HAP-1 (cell line): ENCODE measurements around the gene DNASE2.

Experiments used
- DNase-seq, 2 experiments: peaks; one replicate each; pipeline ENCODE4 v3.0.0-alpha.2; 2016 to 2020; ENCODE audit warnings: low spot score in 2 of 2
- H3K27me3 ChIP-seq: fragments of 250-450 bp; sonication (Bioruptor Pico); 2 replicates; pipeline ENCODE4 v1.5.1; 2020; ENCODE audit warnings: low read depth, mild to moderate bottlenecking, moderate library complexity
- H3K36me3 ChIP-seq: fragments of 250-450 bp; sonication (Bioruptor Pico); replicated peaks from 2 replicates; pipeline ENCODE4 v1.5.1; 2020; ENCODE audit warnings: mild to moderate bottlenecking
- H3K4me1 ChIP-seq: fragments of 250-450 bp; sonication (Bioruptor Pico); 2 replicates; pipeline ENCODE4 v1.5.1; 2020; ENCODE audit warnings: mild to moderate bottlenecking
- H3K4me3 ChIP-seq: fragments of 250-450 bp; sonication (Bioruptor Pico); 2 replicates; pipeline ENCODE4 v1.5.1; 2020; ENCODE audit warnings: mild to moderate bottlenecking, moderate library complexity
- H3K9me3 ChIP-seq: fragments of 250-450 bp; sonication (Bioruptor Pico); 2 replicates; pipeline ENCODE4 v1.5.1; 2020; ENCODE audit warnings: mild to moderate bottlenecking, moderate library complexity
- in situ Hi-C: fragments of 300-500 bp; cut with MboI; formaldehyde crosslinking; loops from 3 replicates; pipeline ENCODE4 v1.14.3; 2020; ENCODE audit warnings: low sequenced_read_pairs, inconsistent platforms, mixed read lengths

Gene DNASE2

DNA sequence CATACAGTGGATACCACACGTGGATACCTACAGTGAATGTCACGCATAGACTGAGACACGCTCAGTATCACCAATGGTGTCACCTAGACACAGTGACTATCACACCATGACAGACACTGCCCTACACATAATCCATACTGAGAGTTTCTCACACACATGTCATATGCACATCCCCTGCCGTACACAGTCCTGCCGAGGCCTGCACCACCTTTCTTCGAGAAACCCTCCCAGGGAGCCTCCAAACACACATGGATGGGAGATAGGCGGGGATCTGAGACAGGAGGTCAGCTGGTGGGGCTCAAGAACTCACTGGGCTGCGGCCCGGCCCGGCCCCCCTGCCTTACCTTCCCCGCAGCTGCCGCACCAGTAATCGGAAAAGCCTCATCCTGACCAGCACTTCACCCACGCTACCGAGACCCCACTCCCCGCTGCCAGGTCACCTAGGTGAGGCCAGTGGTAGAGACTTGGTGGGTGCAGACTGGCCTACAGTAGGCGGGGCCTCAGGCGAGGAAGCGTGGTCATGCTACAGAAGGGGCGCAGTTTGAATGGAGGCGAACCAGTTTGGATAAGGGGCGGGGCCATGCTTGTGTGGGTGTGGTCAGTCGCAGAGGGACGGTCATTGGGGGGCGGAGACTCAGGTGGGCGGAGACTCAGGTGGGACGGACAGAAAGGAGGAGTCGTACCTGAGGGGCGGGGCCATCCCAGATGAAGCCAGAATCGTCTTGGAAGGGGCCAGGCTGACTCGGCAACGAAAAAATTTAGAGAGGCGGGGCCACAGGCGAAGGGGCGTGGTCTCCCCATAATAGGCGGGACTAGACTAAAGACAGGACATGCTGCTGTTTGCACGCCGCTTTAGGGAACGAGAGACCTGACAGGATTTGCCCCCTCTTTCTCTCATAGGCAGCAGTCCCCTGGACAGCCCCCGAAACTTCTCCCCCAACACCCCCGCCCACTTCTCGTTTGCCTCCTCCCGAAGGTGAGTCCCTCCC lies 40.9 kb downstream of the DNASE2 start:
- no peak overlapping the region for H3K4me3 ChIP-seq
- H3K36me3 ChIP-seq, result peaks cover 18% of the 10 kb centered on the region; the same call in 1 of the 2 replicates
- H3K4me1 ChIP-seq, result peaks cover 11% of the 10 kb centered on the region
- in situ Hi-C loops, result no loop called here
- H3K27me3 ChIP-seq, result no peaks in the 10 kb centered on the region
- peak; percentile 34 to 94 for DNase-seq
- H3K9me3 ChIP-seq, result no peaks in the 10 kb centered on the region

DNA sequence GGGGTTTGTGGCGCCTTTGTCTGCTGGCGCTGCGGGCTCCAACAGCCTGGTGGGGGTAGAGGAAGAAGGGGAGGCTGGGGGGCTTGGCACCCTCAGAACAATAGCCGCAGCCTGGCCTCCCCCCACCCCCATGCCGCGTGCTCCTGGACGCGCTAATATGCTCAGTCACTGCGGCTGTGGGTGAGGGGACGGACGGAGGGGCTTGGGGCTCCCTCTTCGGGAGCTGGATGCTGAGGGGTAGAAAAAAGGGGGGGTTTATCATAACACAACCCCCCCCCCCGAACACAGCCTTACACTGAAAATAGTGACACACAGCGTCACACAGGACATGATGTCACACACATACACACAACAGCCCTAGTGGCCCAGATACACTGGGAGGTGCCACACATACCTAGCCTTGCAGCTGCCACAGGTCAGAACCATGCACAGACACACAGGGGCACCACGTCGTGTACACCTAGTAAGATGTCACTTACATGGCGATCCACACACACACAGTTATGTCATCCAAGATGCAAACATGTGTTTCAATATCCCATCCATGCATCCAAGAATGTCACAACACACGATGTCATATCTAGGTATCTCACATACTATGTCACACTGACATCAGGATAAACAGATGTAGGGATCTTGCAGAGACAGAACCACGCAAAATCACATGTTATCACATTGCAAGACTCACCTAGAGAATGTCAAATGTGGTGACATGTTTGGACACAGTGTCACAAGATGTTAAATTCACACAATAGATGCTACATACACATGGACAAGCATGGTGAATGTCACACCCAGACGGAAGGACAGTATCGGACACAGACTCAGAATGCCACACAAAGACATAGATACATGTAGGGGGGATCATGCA lies 42.1 kb downstream of the DNASE2 start:
- in situ Hi-C loops, result no loop called here
- Histone ChIP-seq H3K9me3 (no peaks in the 10 kb centered on the region), H3K27me3 (no peaks in the 10 kb centered on the region), H3K4me3 (peak overlapping the region; percentile 76), H3K36me3 (peaks cover 18% of the 10 kb centered on the region; the same call in 1 of the 2 replicates), H3K4me1 (peaks cover 15% of the 10 kb centered on the region)
- peak in 1 of 2 experiments; percentile 29 for DNase-seq

DNA sequence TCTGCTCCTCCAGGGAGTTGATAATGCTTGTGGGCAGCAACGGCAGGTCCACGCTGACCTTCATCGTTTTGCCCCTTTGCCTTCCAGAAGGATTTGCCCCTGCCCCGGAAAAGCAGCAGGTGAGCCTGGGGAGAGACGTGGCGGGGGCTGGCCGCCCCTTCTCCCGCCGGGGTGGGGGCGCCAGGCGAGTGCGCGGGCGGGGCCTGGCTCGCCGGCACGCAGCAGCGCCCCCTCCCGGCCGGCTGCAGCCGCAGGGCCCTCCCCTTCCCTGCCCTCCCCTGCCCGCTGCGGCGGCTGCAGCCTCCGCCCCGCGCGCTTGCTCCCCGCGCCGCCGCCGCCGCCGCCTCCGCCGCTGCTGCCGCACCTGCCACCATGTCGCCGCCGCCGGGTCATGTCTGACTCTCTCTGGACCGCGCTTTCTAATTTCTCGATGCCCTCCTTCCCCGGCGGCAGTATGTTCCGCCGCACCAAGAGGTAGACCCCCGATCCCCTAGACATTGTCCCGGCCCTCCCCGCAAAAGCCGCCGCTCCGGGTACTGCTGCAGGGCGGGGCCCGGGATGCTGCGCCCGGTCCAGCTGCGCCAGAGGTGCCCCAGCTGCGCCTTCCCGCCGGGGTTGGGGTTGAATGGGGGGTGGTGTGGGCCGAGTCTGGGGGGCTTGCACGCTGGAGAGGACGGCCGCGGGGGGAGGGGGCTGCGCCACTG lies 42.9 kb downstream of the DNASE2 start, which contains the start of gene MAST1:
TSS of gene MAST1 (plus strand) at position 334 of the 704 bp plus-strand sequence. CDS start at position 392, 58 bp downstream.
- Histone ChIP-seq H3K9me3 (no peaks in the 10 kb centered on the region), H3K4me1 (peaks cover 15% of the 10 kb centered on the region), H3K36me3 (peaks cover 10% of the 10 kb centered on the region; the same call in 1 of the 2 replicates), H3K4me3 (peak within 1 kb of the TSS; percentile 76), H3K27me3 (no peaks in the 10 kb centered on the region)
- peak; percentile 48 to 79 for DNase-seq
- in situ Hi-C loops, result no loop called here

DNA sequence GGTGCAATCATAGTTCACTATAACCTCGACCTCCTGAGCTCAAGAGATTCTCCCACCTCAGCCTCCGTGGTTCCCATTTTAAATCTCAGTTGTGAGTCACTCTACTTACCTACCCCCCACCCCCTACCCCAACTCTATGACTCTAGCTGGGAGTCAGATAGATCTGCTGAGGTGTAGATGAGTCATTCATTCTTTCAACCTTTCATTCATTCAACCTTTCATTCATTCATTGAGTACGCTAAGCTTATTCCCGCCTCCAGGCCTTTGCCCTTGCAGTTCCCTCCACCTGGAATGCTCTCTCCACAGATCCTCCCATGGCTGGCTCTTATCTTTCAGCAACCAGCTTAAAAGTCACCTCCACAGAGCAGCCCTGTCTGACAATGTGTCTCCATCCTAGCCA lies 44.0 kb downstream of the DNASE2 start:
- H3K4me3 ChIP-seq, result no peak overlapping the region
- H3K9me3 ChIP-seq, result no peaks in the 10 kb centered on the region
- 0 out of 2 replicates have a peak, but pooled peaks cover 10% of the 10 kb centered on the region for H3K36me3 ChIP-seq
- in situ Hi-C loops, result no loop called here
- no peaks in the 10 kb centered on the region; the same call in 1 of the 2 replicates for H3K27me3 ChIP-seq
- H3K4me1 ChIP-seq, result peaks cover 22% of the 10 kb centered on the region
- DNase-seq, result no peak

DNA sequence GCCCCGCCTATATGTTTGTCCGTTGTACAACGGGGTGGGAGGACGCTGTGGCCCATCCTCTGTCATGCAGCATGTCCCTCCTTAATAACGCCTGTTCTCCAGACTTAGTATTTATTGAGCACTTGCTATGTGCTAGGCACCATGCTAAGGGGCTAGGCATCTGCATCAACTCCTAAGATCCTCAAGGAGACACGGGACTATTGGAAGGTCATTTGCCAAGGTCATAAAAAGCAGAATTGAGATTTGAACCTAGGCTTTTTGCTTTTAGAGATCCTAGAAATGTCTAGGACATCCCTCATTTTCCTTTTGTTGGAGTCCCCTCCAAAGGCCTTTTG lies 44.8 kb downstream of the DNASE2 start:
- Histone ChIP-seq H3K9me3 (no peaks in the 10 kb centered on the region), H3K36me3 (0 out of 2 replicates have a peak, but pooled peaks cover 10% of the 10 kb centered on the region), H3K4me3 (no peak overlapping the region; the same call in 1 of the 2 replicates), H3K4me1 (peaks cover 22% of the 10 kb centered on the region), H3K27me3 (no peaks in the 10 kb centered on the region; the same call in 1 of the 2 replicates)
- DNase-seq, result no peak
- in situ Hi-C loops, result no loop called here

DNA sequence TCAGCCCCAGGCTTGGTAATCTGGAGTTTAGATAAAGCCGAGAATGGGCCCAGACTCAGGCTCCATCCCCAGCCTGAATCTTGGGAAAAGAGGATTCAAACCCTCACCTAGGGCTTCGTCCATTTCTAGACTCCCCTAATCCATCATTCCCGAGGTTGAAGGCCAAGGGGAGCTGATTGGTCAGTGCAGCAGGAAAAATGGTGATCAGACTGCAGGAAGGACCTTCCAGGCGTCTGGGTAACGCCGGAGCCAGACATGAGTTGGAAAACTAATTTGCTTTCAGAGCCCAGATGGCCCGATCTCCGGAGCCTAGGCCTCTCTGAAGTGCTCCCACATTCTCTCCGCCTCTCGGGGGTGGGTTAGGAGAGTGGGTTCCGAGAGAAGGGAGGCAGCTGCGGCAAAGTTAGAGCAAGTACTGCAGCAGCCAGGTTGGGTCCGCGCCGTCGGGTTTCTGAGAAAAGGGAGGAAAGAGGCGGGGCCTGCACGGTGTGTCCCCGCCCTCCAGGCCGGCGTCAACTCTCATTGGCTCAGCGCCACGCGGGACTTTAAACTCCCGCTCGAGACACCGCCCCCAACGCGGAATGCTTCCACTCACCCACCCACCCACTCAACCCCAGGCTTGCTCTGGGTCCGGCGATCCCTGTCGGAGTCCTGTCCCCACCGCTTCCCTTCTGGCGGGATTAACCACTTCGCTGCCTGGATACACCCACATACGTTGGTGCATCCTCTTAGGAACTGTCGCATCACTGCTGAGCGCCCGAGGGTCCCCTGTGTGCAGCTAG lies 46.1 kb downstream of the DNASE2 start:
- H3K4me1 ChIP-seq, result peaks cover 19% of the 10 kb centered on the region
- 0 out of 2 replicates have a peak, but pooled peaks cover 7% of the 10 kb centered on the region for H3K36me3 ChIP-seq
- peak overlapping the region; percentile 69; the same call in 1 of the 2 replicates for H3K4me3 ChIP-seq
- no peaks in the 10 kb centered on the region for H3K9me3 ChIP-seq
- H3K27me3 ChIP-seq, result no peaks in the 10 kb centered on the region; the same call in none of the 2 replicates
- peak in 1 of 2 experiments; percentile 73 for DNase-seq
- in situ Hi-C loops, result no loop called here

DNA sequence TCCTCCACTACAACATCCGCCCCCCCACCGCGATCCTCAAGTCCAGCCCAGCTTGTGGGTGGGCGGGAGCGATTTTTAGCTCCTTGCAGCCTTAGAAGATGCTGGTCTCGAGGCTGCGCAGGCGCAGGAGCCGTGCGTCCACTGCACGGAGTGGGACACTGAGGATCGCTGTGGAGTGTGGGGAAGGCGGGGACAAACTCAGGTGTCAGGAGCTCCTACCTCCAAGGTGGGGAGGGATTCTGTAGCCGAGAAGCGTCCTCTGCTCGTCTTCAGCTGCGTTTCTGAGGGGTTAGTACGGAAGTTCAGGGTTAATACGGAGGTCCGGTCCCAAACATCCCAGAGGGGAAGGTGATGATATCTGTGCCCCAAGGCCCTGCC lies 46.7 kb downstream of the DNASE2 start, which contains the start of gene RTBDN:
TSS of gene RTBDN (minus strand) at position 14 of the 378 bp plus-strand sequence. CDS start 4,600 bp downstream, outside the sequence.
- H3K4me1 ChIP-seq, result peaks cover 19% of the 10 kb centered on the region
- 0 out of 2 replicates have a peak, but pooled peaks cover 4% of the 10 kb centered on the region for H3K36me3 ChIP-seq
- H3K9me3 ChIP-seq, result no peaks in the 10 kb centered on the region
- H3K27me3 ChIP-seq, result no peaks in the 10 kb centered on the region; the same call in none of the 2 replicates
- DNase-seq, result peak in 1 of 2 experiments; percentile 43
- in situ Hi-C loops, result no loop called here
- peak within 1 kb of the TSS; percentile 69 for H3K4me3 ChIP-seq

DNA sequence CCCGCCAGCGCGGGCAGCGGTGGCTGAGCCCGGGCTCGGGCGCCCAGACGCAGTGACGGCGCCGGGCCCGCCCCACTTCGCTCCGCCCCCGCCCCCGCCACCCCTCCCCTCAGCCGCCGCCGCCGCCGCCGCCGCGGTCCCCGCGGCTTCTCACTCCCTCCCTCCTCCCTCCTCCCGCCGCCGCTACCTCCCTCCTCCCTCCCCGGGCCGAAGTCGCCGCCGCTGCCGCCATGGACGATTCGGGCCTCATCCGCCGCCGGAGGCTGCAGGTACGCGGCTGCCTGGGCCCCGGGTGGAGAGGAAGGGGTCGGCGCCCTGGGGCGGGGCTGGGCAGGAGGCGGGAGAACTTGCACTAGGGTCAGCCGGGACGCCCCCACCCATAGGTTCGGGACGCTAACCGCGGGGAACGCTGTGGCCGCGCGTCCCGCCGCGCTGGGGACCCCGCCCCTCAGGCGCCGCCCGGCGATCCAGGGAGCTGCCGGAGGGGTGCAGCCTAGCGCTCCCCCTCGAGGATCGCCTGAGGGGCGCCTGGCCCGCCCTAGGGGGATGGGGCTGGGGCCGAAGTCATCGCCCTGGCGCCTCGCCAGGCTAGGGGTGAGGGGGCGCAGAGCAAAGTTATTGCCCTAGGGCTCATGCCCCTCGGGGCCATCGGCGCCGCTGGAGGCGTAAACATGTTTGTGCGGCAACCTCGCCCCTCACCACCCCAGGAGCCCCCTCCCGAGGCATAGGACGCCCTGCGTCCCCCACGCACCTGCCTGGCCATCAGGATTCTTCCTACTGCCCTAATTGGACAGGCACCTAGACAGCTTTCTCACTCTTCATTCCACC lies 47.3 kb downstream of the DNASE2 start:
- DNase-seq, result peak; percentile 48 to 83

DNA sequence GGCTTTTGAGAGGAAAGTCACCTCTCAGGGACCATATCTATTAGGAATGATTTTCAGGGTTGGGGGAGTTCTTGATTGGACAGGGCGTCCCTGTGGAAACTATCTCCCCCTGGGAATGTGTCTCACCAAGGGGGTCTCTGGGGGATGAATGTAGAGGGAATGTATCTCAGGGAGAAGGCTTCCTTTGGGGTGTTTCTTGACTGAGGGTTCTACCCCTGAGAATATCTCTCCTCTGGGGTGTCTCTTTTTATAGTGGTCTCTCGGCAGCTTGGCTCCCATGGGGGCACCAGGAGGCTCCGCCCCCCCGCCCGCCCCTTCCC lies 47.9 kb downstream of the DNASE2 start:
- peaks cover 20% of the 10 kb centered on the region for H3K4me1 ChIP-seq
- no peaks in the 10 kb centered on the region for H3K9me3 ChIP-seq
- H3K27me3 ChIP-seq, result no peaks in the 10 kb centered on the region; the same call in none of the 2 replicates
- H3K4me3 ChIP-seq, result peak overlapping the region; percentile 15; the same call in 1 of the 2 replicates
- in situ Hi-C loops, result no loop called here
- H3K36me3 ChIP-seq, result no peaks in the 10 kb centered on the region
- DNase-seq, result no peak

More for the DNA sequence above, 47.3 kb downstream of the DNASE2 start:
- H3K9me3 ChIP-seq, result no peaks in the 10 kb centered on the region
- in situ Hi-C loops, result no loop called here
- no peaks in the 10 kb centered on the region; the same call in none of the 2 replicates for H3K27me3 ChIP-seq
- no peaks in the 10 kb centered on the region for H3K36me3 ChIP-seq
- H3K4me3 ChIP-seq, result peak overlapping the region; percentile 69
- peaks cover 14% of the 10 kb centered on the region for H3K4me1 ChIP-seq

DNA sequence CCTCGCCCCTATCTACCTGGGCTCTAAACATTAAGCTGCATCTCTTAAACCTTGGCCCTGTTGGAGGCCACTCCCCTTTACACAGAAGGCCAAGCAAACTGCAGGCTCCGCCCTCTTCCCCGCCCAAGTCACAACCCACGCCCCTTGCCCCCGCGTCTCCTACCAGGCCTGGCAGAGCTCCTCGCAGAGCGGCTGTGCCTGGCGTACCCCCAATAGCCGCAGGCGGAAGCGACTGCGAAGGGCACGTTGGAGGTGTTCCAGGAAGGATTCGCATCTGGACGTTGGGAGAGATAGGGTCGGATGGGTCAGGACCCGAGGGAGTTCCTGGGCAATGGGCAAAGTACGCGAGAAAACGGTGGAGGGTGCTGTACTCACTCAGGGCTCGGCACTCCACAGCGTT lies 52.8 kb downstream of the DNASE2 start:
- in situ Hi-C loops, result no loop called here
- DNase-seq, result peak; percentile 65 to 91
- peak overlapping the region; percentile 11; the same call in 1 of the 2 replicates for H3K4me3 ChIP-seq

DNA sequence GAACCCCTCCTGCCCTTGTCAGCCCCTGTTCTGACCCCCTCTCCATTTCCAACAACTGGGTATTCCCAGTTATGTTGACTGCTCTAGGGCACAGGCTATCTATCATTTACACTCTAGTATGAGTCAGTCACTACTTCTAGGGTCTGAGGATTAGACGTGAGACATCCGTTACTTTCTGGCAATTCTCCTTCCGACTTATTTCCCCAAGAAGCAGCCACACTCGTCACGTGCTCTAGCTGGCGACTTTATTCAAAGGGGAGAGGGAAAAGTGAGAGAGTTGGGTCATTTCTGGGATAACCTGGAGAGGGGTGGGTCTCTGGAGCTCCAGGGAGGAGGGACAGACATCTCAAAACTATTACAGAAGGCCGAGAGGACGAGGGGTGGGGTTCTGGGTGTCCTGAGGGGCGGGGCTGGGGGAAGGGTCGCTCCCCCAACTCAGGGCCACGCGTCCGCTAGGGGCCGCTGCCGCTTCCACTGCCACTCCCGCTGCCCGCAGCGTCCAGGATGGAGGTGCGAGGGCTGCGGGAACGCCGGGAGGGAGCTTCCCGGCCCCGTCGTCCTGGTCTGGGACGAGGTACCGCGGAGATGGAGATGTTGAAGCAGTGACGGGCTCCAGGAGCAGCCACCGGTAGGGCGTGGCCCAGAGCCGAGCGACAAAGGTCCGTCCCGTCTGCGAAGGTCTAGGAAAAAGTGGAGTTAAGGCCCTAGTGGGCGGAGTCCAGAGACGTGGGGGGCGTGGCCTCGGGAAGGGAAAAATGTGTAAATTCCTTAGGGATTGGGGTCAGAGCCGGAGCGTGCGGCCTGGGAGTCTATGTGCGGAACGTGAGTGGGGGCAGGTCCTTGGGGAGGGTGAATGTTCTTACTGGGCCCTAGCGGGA lies 55.8 kb downstream of the DNASE2 start:
- H3K4me1 ChIP-seq, result peaks cover 10% of the 10 kb centered on the region
- no peaks in the 10 kb centered on the region for H3K9me3 ChIP-seq
- in situ Hi-C loops, result no loop called here
- H3K36me3 ChIP-seq, result no peaks in the 10 kb centered on the region
- DNase-seq, result peak; percentile 71 to 92
- H3K4me3 ChIP-seq, result peak overlapping the region; percentile 15
- H3K27me3 ChIP-seq, result no peaks in the 10 kb centered on the region; the same call in 1 of the 2 replicates

More for the DNA sequence above, 52.8 kb downstream of the DNASE2 start:
- Histone ChIP-seq H3K27me3 (no peaks in the 10 kb centered on the region; the same call in none of the 2 replicates), H3K4me1 (peaks cover 17% of the 10 kb centered on the region), H3K36me3 (no peaks in the 10 kb centered on the region), H3K9me3 (no peaks in the 10 kb centered on the region)
